ENCODE data around the gene AGAP1. TPM values are rescaled to one million over a fixed set of nuclear protein-coding genes. Genes with fewer than 3 reads are reported as not detected.
A peak's percentile ranks its signal among the peaks of the same experiment; 100 is the strongest.

Gene AGAP1
- total RNA-seq, 1 experiment from 2014 or later = 14.8 TPM

DNA sequence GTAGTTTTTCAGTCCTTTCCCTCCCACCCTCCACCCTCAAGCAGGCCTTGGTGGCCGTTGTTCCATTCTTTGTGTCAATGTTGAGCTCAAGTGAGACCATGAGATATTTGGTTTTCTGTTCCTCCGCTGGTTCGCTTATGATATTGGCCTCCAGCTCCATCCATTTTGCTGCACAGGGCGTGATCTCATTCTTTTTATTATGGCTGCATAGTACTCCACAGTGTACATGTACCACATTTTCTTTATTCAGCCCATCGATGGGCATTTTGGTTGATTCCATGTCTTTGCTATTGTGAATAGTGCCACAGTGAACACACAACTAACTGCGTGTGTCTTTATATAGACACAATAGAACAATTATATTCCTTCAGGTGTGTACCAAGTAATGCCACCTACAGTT, 14.1 kb downstream of the AGAP1 start:
- DNase-seq (ENCODE audit: low read depth) = no peak

DNA sequence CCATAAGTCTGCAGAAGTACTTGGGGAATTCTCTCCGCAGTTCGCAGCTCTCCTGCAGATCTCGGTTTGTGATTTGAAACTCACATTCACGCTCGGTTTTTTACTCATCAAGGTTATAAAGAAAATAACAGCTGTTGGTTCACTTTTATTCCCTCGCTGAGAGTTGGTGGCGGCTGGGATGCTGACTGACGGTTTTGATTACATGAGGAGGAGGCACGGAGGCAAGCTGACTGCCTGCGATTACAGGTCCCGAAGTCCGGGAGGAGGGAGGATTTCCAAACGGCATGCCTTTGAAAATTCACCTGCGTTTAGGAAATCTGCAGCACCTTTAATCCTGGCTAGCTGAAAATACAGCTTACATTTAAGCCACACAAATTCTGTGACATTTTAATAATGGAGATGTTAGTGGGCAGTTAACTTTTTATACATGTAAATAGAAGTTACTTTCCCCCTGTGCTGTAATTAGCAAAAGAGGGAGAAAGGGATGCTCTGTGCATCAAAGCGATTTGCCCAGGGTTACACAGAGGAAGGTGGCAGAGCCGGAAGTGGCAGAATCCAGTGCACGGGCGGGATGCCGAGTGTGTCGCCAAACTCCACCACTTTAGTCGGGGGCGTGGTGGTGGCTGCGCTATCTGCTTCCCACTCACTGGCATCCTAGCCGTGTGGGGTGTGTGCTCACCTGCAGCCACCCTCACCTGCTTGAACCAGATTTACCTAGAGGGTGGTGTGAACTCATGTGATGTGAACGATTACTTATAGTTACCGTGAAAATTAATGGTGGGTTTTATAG, 14.7 kb downstream of the AGAP1 start:
- no peak for DNase-seq (ENCODE audit: low read depth)

DNA sequence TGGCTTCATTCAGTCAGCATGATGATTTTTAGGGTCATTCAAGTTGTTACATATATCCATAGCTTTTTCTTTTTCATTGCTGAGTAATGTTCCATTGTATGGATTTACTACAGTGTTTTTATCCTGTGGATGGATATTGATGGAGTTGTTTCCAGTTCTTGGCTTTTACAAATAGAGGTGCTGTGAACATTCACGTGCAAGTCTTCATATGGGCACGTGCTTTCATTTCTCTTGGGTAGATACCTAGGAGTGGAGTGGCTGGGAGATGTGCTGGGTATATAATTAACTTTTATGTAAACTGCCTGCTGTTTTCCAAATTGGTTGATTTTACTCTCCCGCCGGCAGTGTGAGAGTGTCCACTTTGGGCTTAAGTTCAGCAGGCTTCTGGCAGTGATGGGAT, 16.5 kb downstream of the AGAP1 start:
- DNase-seq (ENCODE audit: low read depth) = no peak

DNA sequence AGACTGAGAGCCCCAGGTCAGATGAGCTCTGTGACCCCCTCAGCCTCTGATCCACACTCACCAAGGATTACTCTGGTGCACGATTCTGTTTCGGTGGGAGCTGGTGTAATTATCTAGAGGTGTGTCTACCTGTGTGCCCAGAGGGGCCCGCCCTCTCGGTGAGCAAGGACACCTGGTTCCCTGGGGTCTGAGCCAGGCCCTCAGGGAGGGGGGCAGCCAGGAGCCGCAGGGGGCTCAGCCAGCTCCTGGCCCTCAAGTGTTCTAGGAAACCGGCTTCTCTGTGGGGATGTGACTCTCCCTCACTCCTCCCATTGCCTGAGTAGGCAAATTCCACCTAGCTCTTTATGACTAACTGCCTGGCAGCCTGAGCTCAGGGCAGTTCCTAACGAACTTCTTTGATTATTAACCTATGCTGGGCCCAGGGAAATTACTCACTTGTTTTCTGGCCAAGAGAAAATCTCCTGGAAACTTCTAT, 17.4 kb downstream of the AGAP1 start:
- DNase-seq (ENCODE audit: low read depth) = peak; percentile 87

DNA sequence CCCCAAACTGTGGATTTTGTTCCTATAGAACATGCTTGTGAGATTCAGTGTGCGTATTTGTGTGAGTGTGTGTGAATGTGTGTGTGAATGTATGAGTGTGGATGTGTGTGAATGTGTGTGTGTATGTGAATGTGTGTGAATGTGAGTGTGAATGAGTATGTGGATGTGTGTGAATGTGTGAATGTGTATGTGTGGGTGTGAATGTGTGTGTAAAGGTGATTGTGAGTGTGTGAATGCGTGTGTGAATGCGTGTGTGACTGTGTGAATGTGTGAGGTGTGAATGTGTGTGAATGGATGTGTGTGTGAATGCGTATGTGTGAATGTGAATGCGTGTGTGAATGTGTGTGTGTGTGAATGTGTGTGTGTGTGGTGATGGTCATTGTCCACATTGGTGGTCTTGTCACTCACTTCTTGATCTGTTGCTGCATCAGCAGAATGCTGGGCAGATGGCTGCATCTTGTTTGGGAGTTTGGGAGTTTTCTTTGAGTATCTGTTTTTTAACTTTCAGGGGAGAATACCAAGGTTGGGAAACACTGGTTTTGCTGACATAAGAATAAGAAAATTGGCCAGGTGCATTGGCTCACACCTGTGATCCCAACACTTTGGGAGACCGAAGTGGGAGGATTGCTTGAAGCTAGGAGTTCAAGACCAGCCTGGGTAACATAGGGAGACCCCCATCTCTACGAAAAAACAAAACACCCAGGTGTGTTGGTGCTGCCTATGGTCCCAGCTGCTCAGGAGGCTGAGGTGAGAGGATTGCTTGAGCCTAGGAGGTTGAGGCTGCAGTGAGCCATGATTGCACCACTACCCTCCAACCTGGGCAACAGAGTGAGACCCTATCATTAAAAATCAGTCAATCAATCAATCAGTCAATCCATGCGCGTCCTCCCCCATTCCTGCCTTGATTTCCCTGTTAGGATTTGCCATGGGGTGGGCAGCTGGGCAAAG, 18.2 kb downstream of the AGAP1 start:
- DNase-seq (ENCODE audit: low read depth) = no peak

DNA sequence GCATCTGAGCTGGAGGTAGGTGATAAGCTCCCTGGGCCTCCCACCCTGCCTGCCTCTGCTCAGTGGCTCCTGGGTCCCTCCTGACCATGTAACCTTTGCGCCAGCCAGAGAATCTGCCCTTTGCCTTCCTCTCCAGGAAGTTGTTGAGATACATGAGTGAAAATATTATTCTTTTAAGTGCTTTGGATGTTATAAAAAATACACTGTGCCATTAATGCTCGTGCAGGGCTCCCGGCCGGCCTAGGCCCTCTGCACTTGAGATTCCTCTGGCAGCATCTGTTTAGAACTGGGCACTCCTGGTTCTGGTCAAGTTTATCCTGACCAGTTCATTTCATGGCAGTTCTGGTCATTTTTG, 18.8 kb downstream of the AGAP1 start:
- DNase-seq (ENCODE audit: low read depth) = no peak

DNA sequence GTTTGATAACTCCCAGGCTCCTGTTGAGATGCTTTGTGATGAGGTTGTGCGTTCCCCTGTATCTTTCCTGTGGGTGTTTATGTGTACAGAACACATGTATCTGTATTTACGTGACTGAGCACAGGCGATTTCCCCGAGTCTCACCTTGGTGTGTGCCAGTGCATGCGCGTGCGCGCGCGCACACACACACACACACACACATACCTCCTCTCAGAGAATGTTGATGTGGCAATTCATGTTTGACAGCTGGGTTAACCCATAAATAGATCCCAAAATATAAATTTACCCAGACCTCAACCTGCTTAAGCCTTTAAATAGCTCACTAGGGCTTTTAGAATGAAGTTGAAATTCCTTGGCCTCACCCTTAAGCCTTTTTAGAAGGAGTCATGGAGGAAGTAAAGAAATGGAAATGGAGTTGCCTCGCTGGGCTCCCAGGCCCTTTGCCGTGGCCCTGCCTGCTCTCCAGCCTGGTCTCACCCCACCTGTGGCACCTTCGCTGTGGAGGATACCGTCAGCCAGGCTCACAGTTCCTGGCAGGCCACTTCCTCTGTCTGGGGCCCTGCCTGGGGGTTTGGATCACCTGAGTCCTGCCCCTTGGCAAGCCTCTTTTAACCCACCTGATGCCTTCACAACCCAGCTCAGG, 20.3 kb downstream of the AGAP1 start:
- DNase-seq (ENCODE audit: low read depth) = no peak

DNA sequence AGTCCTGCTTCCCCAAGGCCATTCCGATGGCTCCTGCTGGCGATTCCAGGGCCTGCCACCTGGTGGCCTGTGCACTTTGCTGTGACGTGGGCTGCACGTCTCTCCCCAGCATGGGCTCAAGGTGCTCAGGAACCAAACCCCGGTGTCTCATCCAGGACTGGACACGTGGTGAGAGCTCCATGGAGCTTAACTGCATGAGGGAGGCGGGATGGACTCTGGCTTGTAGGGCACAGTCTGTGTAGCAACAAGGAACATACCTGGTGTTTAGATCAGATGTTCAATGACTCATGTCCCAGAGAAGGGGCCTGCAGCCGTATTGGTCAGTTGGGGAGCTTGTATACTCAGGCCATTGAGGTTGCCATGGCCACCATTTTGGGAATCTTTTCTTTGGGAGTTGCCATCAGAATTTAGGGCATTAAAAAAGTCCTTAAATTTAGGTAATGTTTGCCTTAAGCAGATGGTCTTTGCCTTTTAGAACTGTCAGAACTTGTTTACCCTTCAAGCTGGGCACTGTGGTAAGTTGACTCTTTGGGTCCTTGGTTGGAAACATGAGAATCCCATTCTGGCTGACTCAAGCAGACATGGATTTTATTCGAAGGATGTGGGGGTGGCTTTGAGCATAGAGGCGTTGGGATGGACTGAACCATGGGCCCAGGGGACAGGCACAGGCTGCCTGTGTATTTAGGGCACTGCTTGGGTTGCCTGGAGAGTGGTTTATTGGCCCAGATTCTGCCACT, 21.0 kb downstream of the AGAP1 start:
- no peak for DNase-seq (ENCODE audit: low read depth)

DNA sequence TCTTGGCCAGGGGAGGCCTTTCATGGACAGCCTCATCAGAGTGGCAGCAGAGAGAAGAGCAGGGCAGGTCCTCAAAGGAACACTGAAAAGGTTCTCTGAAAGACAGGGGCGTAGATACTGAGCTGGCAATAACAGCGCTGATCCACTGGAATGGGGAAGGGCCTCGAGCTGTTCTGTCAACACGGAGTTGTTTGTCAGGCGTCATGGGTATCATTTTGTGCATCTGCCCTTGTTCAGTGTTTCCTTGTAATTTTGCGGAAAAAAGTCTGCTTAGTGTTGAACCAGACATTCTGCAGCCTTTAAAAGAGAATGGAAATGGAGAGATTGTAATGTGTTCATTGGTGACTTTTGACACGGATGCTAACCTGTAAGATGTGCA, 21.5 kb downstream of the AGAP1 start:
- no peak for DNase-seq (ENCODE audit: low read depth)

DNA sequence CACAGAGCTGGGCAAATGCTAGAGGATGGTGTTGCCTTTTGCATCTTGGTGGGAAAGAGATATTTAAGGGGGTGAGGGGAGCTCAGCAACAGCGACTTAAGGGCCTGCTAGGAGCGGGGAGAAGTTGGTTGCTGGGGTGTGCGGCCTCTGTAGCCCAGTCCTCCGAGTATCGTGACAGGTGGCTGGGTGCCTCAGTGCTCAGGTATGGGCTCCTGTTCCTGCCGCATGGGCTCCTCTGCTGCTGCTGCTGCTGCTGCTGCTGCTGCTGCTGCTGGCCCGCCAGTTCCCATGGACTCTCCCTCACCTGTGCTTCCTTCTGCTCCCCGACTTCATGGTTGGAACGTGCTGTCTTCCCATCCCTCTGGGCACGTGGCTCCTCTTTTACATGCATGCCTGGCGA, 22.0 kb downstream of the AGAP1 start:
- no peak for DNase-seq (ENCODE audit: low read depth)

DNA sequence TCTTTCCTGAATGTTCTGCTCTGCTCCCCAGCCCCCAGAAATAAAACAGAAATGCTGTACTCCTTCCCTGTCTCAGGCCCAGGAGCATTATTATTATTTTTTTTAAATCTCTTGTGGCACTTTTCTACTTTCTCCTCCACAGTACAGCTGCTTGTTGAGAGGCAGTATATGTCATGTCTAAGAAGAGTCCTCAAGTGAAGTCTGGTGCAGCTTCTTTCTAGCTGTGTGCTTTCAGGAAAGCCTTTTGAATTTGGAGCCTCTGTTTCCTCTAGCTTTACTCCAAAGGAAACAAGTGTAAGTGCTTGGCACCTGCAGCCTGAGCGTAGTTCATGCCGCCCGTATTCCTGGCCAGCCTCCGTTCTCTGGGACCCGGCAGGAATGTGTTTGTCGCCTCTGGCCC, 22.4 kb downstream of the AGAP1 start:
- DNase-seq (ENCODE audit: low read depth) = no peak

DNA sequence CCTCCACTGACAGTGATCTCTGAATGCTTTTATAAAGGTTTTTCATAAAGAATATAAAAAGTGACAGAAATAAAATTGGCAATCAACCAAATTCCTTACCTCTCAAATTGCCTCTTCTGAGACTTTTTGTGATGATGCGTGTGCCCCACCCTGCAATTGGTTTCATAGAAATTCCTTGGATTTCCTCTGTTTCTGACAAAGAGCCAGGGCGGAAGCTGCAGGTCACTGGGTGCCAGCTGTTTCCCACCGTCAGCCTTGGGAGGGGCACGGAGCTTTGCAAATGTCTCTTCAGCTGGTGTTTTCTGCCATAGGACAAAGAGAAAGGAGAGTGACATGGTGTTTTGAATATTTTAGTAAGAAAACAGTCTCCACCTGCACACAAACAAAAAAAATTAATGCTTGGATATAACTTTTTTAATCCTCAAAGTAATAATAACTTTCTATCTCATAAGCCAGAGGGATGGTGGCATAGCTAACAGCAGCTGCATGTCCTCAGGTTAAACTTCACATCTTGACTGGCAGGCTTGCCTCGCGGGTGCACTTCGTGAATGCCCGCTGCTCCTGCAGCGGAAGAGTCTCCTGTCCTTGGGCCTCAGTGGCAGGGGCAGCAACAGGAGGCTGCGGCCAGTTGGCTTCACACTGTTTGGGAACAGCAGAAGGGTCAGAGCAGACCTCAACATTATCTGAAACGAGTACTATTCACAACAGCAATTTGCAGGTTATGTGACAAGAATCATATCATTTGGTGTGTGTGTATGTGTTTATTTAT, 24.7 kb downstream of the AGAP1 start:
- DNase-seq (ENCODE audit: low read depth) = peak; percentile 18

DNA sequence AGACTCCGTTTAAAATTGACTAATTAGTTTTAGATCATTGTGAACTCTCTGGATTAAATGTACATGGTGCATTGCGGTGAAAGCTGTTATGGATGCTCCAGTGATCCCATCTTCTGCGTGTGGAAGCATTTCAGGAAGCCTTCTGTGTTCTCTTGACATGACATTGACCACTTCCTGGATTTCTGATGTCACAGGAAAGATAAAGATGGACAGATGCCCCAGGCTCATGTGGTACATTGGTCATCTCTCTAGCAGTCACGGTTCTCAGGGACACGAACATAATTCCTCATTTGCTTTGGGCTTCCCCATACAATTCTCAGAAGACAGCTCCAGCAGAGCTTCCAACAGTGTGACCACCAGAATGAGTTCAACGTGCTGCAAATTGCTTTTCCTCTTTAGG, 26.9 kb downstream of the AGAP1 start:
- DNase-seq (ENCODE audit: low read depth) = no peak

DNA sequence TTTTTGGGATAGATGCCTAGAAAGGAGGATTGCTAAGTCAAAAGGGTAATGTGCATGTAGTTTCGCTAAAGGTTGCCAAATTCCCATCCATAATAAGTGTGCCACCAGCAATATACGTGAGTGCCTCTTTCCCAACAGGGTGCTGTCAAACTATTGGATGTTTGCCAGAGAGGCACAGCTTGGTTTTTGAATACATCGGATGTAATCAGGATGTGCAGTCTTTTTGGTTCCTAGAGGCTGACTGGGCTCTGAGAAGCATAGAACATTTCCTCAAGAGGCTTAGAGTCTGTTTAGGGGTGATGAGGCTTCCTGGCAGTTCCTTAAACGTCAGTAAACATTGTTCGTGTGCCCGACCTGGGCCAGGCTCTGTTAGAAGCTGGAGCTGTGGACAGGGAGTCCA, 28.0 kb downstream of the AGAP1 start:
- no peak for DNase-seq (ENCODE audit: low read depth)

DNA sequence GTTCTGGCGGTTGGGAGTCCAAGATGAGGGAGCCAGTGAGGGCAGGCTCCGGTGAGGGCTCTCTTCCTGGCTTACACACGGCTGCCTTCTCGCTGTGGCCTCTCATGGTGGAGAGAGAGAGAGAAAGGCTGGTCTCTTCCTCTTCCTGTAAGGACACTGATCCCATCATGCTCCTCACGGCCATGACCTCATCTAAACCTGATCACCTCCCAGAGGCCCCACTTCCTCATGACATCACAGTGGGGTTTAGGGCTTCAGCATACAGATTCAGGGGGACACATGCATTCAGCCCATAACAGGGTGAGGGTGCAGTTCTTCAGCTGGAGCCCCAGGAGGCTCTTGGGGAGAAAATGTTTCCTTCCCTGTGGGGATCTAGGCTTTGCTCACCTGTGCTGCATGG, 29.2 kb downstream of the AGAP1 start:
- no peak for DNase-seq (ENCODE audit: low read depth)

DNA sequence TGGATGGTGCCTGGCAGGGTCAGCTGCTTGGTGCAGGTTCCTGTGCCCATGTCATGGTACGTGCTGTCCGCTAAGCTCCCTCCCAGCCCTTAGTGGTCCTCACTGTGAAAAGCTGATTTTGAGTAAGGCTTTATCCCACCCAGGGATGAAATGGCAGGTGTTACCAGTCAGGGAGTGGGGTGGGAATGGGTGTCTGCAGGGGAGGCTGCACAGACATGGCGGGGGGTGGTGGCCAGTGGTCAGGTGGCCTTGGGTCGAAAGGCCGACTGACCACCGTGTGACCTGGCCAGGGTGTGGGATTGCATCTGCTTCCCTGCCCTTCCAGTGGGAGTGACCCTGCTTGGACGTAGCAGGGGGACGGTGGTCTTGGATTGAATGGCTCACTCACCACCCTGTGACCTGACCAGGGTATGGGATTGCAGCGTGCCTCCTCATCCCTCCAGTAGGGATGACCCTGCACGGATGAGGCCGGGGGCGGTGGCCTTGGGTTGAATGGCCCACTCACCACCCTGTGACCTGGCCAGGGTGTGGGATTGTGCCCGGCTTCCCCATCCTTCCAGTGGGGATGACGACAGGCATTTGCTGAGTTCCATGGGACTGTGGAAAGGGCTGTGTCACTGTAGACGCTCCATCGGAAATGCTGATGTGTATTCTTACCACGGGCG, 29.8 kb downstream of the AGAP1 start:
- no peak for DNase-seq (ENCODE audit: low read depth)

DNA sequence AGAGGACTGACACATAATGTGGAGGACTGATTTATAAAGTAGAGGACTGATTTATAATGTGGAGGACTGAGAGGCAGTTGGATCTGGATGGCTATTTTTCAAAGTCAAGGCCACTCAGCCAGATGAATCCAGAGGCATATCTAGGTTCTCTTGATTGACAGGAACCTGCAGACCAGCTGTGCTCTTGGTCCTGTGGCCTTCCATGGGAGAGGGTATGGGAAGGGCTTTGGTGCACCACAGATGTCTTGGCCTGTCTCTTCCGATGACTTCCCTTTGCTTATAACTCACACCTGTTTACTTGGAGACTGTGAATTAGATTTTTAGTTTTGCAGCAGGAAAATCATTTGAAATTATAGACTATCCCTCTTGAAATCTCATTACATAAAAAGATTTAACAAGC, 32.3 kb downstream of the AGAP1 start:
- no peak for DNase-seq (ENCODE audit: low read depth)

DNA sequence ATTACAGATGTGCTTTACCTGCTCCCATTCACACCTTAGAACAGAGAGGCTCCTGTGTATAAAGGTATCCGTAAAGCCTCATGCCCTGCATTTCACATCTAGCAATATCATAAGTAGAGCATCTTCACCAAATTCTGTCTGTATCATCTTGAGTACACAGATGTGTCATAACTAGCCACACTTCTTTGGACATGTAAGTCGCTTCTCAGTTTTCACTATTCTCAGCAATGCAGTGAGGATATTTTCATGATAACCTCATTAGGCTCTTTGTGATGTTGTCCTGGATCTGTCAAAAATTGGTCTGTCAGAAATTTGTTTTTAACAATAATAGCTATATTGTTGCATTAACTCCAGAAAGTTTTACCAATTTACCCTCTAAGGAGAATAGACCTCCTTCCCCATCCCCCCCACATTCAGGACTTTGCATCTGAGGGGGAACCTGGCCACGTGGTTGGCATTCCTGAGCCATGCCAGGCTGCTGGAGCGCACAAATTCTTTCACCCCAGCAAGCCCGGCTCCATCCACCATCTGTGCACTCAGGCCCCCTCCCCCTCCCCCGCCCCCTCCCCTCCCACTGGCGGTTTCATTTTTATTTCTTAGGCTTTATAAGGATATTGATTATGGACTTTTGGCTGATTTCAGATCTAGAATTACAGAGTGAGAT, 34.1 kb downstream of the AGAP1 start:
- DNase-seq (ENCODE audit: low read depth) = no peak

DNA sequence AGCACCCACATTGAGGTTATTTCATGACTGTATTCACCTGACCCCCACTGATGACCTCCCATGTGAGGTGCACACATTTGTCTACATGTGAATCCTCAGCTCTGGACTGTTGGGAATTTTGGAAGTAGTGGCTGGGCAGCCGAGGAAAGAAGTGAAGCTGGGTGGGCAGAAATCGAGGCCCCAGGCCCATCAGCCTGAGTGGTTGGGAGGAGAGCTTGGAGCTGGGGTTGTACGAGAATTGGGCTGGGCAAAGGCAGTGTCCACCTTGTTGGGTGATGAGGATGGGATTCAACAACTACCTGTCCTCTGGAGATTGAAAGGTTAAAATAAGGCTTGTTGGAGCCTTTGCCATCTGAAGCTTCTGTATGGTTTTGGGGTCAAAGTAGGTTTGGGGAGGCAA, 35.8 kb downstream of the AGAP1 start:
- no peak for DNase-seq (ENCODE audit: low read depth)

DNA sequence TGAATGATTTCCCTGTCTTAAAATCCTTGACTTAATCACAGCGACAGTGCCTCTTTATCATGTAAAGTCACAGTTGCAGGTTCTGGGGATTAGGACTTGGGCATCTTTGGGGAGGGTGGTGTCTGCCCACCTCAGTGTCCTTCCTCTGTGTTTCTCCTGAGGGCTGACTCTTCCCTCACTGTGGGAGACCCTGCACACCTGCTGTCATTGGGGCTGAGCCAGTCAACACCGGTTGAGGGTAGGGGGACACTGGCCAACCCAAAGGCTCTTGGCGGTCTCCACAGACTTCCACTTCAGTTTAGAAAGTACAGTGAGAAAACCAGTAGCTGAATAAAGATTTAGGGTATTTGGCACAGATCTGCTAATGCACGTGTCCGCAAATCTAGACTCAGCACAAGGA, 36.9 kb downstream of the AGAP1 start:
- no peak for DNase-seq (ENCODE audit: low read depth)

Data from HT1080 (cell line).